ENCODE measurements around the gene MX2.

Gene MX2

GRCh38 chr21:41338455-41338854, 23.4 kb upstream of the MX2 start (continued):
- TF ChIP-seq ZNF692 (tag by site-specific recombination; IDR thresholded peaks at IDR 0.05) (no peak), TRIM28 (IDR thresholded peaks at IDR 0.05; ENCODE audit: borderline replicate concordance, low read length) (no peak)

GRCh38 chr21:41342035-41342434, 19.8 kb upstream of the MX2 start:
- H3K4me1 ChIP-seq (ENCODE audit: control insufficient read depth, insufficient read depth, low read length) = no peaks in the 10 kb centered on the region
- no peak overlapping the region for H3K4me3 ChIP-seq (ENCODE audit: low read depth, low read length)
- TF ChIP-seq TRIM28 (IDR thresholded peaks at IDR 0.05; ENCODE audit: borderline replicate concordance, low read length) (peak; percentile 55; the same call in 1 of the 2 replicates), SETDB1 (IDR thresholded peaks at IDR 0.05; ENCODE audit: insufficient read length, low read length) (peak; percentile 65), ZNF433 (tag by site-specific recombination; IDR thresholded peaks at IDR 0.05; ENCODE audit: low read depth) (no peak)
- ChIA-PET CTCF (no interaction called here), POLR2A (no interaction called here)
- H3K9me3 ChIP-seq (ENCODE audit: control insufficient read depth, insufficient read depth, low read depth, low read length) = no peaks in the 10 kb centered on the region
- H3K27ac ChIP-seq (ENCODE audit: extremely low read depth, low read depth, low read length) = no peak overlapping the region
- no peaks in the 10 kb centered on the region for H3K36me3 ChIP-seq (ENCODE audit: control insufficient read depth in 2 of 2, insufficient read depth in 1 of 2, low read length in 2 of 2)

GRCh38 chr21:41344146-41344545, 17.7 kb upstream of the MX2 start:
- CTCF ChIA-PET = interaction anchor here (0.7 kb wide), 1 partner anchor 18 kb away, joined by 3 read pairs; no protein-coding TSS in a partner anchor

GRCh38 chr21:41345356-41345755, 16.5 kb upstream of the MX2 start:
- CTCF ChIA-PET = interaction anchor here (0.7 kb wide), 1 partner anchor 16 kb away, joined by 3 read pairs; no protein-coding TSS in a partner anchor
- POLR2A ChIA-PET = no interaction called here
- Histone ChIP-seq H3K4me3 (ENCODE audit: low read depth, low read length) (no peak overlapping the region), H3K9me3 (ENCODE audit: control insufficient read depth, insufficient read depth, low read depth, low read length) (no peaks in the 10 kb centered on the region), H3K36me3 (ENCODE audit: control insufficient read depth in 2 of 2, insufficient read depth in 1 of 2, low read length in 2 of 2) (no peaks in the 10 kb centered on the region), H3K27ac (ENCODE audit: extremely low read depth, low read depth, low read length) (no peak overlapping the region), H3K4me1 (ENCODE audit: control insufficient read depth, insufficient read depth, low read length) (no peaks in the 10 kb centered on the region)
- TF ChIP-seq GFI1B (tag by site-specific recombination; IDR thresholded peaks at IDR 0.05) (no peak), ZNF837 (tag by site-specific recombination; IDR thresholded peaks at IDR 0.05) (no peak), ZNF211 (tag by site-specific recombination; IDR thresholded peaks at IDR 0.05; ENCODE audit: low read depth) (no peak), ZNF514 (tag by site-specific recombination; IDR thresholded peaks at IDR 0.05) (no peak), ZNF830 (tag by site-specific recombination; IDR thresholded peaks at IDR 0.05; ENCODE audit: low read depth) (no peak), ZNF76 (tag by site-specific recombination; IDR thresholded peaks at IDR 0.05; ENCODE audit: borderline replicate concordance, low read depth) (no peak), ZNF549 (tag by site-specific recombination; IDR thresholded peaks at IDR 0.05) (no peak), ZSCAN30 (tag by site-specific recombination; IDR thresholded peaks at IDR 0.05) (no peak)

More at GRCh38 chr21:41344146-41344545, 17.7 kb upstream of the MX2 start:
- POLR2A ChIA-PET = no interaction called here
- Histone ChIP-seq H3K36me3 (ENCODE audit: control insufficient read depth in 2 of 2, insufficient read depth in 1 of 2, low read length in 2 of 2) (no peaks in the 10 kb centered on the region), H3K27ac (ENCODE audit: extremely low read depth, low read depth, low read length) (no peak overlapping the region), H3K9me3 (ENCODE audit: control insufficient read depth, insufficient read depth, low read depth, low read length) (no peaks in the 10 kb centered on the region), H3K4me3 (ENCODE audit: low read depth, low read length) (no peak overlapping the region), H3K4me1 (ENCODE audit: control insufficient read depth, insufficient read depth, low read length) (no peaks in the 10 kb centered on the region)
- TF ChIP-seq ZSCAN5A (tag by site-specific recombination; IDR thresholded peaks at IDR 0.05) = no peak

- CTCF ChIA-PET = interaction anchor here (0.6 to 0.7 kb wide), 2 partner anchors 15 to 36 kb away, joined by 3 read pairs; no protein-coding TSS in a partner anchor
Measured at GRCh38 chr21:41345934-41346685, 15.7 kb upstream of the MX2 start.

More at GRCh38 chr21:41345934-41346685, 15.7 kb upstream of the MX2 start:
- Histone ChIP-seq H3K36me3 (ENCODE audit: control insufficient read depth in 2 of 2, insufficient read depth in 1 of 2, low read length in 2 of 2) (no peaks in the 10 kb centered on the region), H3K27ac (ENCODE audit: extremely low read depth, low read depth, low read length) (no peak overlapping the region), H3K4me1 (ENCODE audit: control insufficient read depth, insufficient read depth, low read length) (no peaks in the 10 kb centered on the region), H3K4me3 (ENCODE audit: low read depth, low read length) (no peak overlapping the region), H3K9me3 (ENCODE audit: control insufficient read depth, insufficient read depth, low read depth, low read length) (no peaks in the 10 kb centered on the region)
- POLR2A ChIA-PET = no interaction called here
- TF ChIP-seq ZFHX2 (tag by site-specific recombination; conservative IDR thresholded peaks at IDR 0.05) (peak; percentile 77), EGR2 (tag by site-specific recombination; IDR thresholded peaks at IDR 0.05; ENCODE audit: low read depth) (peak; percentile 92), ZNF37A (tag by site-specific recombination; IDR thresholded peaks at IDR 0.05) (no peak)
